GM12878 (cell line): ENCODE data around the gene SUFU.

Experiments
- ASH2L ChIP-seq: fragments of 300-600, 200-600 bp; sonication (generic); IDR thresholded peaks from 2 replicates; pipeline ENCODE4 v1.6.1; 2017; ENCODE audit warnings: low read depth, mild to moderate bottlenecking, borderline replicate concordance
- BRCA1 ChIP-seq: IDR thresholded peaks from 2 replicates; pipeline ENCODE4 v1.6.1; 2011; ENCODE audit warnings: low read depth, low read length, improper control_type of control experiment
- EP300 ChIP-seq, 2 experiments: fragments of 150-350 bp in 1 of 2; IDR thresholded peaks; 2 replicates each; pipeline ENCODE4 v1.6.1; 2011 to 2012; ENCODE audit warnings: low read depth in 2 of 2, low read length in 2 of 2, borderline replicate concordance in 1 of 2, improper control_type of control experiment in 1 of 2, inconsistent platforms in 1 of 2; ENCODE audit not compliant: control insufficient read depth in 1 of 2
- EZH2 ChIP-seq: IDR thresholded peaks from 2 replicates; pipeline ENCODE4 v1.6.1; 2012; ENCODE audit warnings: low read depth, mild to moderate bottlenecking, control low read depth, inconsistent platforms, low read length, borderline replicate concordance; ENCODE audit not compliant: control insufficient read depth
- RAD21 ChIP-seq: IDR thresholded peaks from 2 replicates; pipeline ENCODE4 v1.6.1; 2011; ENCODE audit warnings: mild to moderate bottlenecking, low read depth, low read length, moderate library complexity; ENCODE audit not compliant: insufficient read depth
- TF ChIP-seq, protein P1 (sequence below): IDR thresholded peaks from 2 replicates; pipeline ENCODE4 v1.6.1; 2012; ENCODE audit warnings: low read depth, low read length, improper control_type of control experiment
- TF ChIP-seq, protein P2 (sequence below), 3 experiments: IDR thresholded peaks in 2 of 3; conservative IDR thresholded peaks in 1 of 3; 2 replicates each; pipeline ENCODE4 v1.5.1; 2011; ENCODE audit warnings: low read depth in 3 of 3, low read length in 3 of 3, mild to moderate bottlenecking in 3 of 3, control low read depth in 2 of 3, moderate library complexity in 2 of 3, inconsistent platforms in 1 of 3, mixed read lengths in 1 of 3; ENCODE audit not compliant: control insufficient read depth in 2 of 3, insufficient read depth in 1 of 3; ENCODE audit errors: extremely low read depth in 1 of 3

DNA sequence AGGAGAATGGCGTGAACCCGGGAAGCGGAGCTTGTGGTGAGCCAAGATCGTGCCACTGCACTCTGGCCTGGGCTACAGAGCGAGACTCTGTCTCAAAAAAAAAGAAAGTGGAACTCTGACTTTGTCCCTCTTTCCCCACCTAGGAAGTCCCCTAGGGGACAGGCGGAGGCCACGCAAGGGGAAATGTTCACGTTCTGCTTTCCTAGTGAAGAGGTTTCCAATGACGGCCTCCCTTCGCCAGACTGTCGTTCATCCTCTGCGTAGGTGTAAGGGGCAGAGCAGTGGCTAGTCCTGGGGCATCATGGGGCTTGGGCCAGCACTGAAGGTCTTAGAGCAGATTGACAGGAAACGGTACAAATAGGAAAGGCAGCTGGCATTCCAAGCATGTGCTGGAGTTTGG is 30.6 kb downstream of the SUFU start:
- no peak for TF ChIP-seq EP300 (IDR thresholded peaks at IDR 0.05; ENCODE audit: borderline replicate concordance in 1 of 2, control insufficient read depth in 1 of 2, low read depth in 2 of 2, low read length in 2 of 2)
- TF ChIP-seq, protein P1, sequence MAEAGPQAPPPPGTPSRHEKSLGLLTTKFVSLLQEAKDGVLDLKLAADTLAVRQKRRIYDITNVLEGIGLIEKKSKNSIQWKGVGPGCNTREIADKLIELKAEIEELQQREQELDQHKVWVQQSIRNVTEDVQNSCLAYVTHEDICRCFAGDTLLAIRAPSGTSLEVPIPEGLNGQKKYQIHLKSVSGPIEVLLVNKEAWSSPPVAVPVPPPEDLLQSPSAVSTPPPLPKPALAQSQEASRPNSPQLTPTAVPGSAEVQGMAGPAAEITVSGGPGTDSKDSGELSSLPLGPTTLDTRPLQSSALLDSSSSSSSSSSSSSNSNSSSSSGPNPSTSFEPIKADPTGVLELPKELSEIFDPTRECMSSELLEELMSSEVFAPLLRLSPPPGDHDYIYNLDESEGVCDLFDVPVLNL: no peak
- no peak for TF ChIP-seq EZH2
- TF ChIP-seq, protein P2, sequence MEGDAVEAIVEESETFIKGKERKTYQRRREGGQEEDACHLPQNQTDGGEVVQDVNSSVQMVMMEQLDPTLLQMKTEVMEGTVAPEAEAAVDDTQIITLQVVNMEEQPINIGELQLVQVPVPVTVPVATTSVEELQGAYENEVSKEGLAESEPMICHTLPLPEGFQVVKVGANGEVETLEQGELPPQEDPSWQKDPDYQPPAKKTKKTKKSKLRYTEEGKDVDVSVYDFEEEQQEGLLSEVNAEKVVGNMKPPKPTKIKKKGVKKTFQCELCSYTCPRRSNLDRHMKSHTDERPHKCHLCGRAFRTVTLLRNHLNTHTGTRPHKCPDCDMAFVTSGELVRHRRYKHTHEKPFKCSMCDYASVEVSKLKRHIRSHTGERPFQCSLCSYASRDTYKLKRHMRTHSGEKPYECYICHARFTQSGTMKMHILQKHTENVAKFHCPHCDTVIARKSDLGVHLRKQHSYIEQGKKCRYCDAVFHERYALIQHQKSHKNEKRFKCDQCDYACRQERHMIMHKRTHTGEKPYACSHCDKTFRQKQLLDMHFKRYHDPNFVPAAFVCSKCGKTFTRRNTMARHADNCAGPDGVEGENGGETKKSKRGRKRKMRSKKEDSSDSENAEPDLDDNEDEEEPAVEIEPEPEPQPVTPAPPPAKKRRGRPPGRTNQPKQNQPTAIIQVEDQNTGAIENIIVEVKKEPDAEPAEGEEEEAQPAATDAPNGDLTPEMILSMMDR (IDR thresholded peaks at IDR 0.05 in 2 of 3, conservative IDR thresholded peaks at IDR 0.05 in 1 of 3; ENCODE audit: control insufficient read depth in 2 of 3, extremely low read depth in 1 of 3, insufficient read depth in 1 of 3, low read depth in 3 of 3, low read length in 3 of 3): no peak
- TF ChIP-seq ASH2L: no peak
- no peak for TF ChIP-seq RAD21
- no peak for TF ChIP-seq BRCA1
